H1 (cell line): ENCODE results near the gene PRICKLE1. TPM values are rescaled to one million over a fixed set of nuclear protein-coding genes. Genes with fewer than 3 reads are reported as not detected.

Source experiments
- CTCF ChIA-PET: fragments of 300-600 bp; sonication (Branson Sonifier 250); formaldehyde crosslinking; loops from one replicate; lab custom pipeline; 2021; ENCODE audit not compliant: partially characterized antibody; lab: Charles Lee
- POLR2A ChIA-PET: fragments of 300-600 bp; sonication (Branson Sonifier 250); formaldehyde crosslinking; loops from one replicate; lab custom pipeline; 2021; ENCODE audit warnings: inconsistent platforms; ENCODE audit not compliant: partially characterized antibody; lab: Charles Lee
- DNase-seq, 2 experiments: peaks; one replicate each; pipeline versions ENCODE4 v3.0.0 to v3.0.0-alpha.2; 2010 to 2022; ENCODE audit warnings: low spot score in 2 of 2, low read depth in 1 of 2, mixed read lengths in 1 of 2
- FAIRE-seq: peaks from 2 replicates; lab custom pipeline; 2011; peaks lifted over from hg19 to GRCh38; lab: Jason Lieb, UNC
- H2AFZ ChIP-seq: 2 replicates; pipeline ENCODE4 v1.8.1; 2012; ENCODE audit warnings: low read length, inconsistent platforms
- H2AK5ac ChIP-seq: 2 replicates; pipeline ENCODE4 v1.6.1; 2013; ENCODE audit warnings: low read depth, low read length
- H2BK120ac ChIP-seq: replicated peaks from 2 replicates; pipeline ENCODE3; 2013; ENCODE audit warnings: low read depth, low read length, inconsistent platforms
- H2BK12ac ChIP-seq: 2 replicates; pipeline ENCODE4 v1.6.1; 2013; ENCODE audit warnings: low read depth, low read length
- H2BK15ac ChIP-seq: 2 replicates; pipeline ENCODE4 v1.6.1; 2013; ENCODE audit warnings: low read length
- H2BK20ac ChIP-seq: 2 replicates; pipeline ENCODE4 v1.6.1; 2013; ENCODE audit warnings: low read length
- H2BK5ac ChIP-seq: 2 replicates; pipeline ENCODE4 v1.6.1; 2013; ENCODE audit warnings: low read depth, low read length
- H3K14ac ChIP-seq: 2 replicates; pipeline ENCODE4 v1.6.1; 2013; ENCODE audit warnings: inconsistent platforms; ENCODE audit not compliant: insufficient read length
- H3K18ac ChIP-seq: 2 replicates; pipeline ENCODE4 v1.6.1; 2013; ENCODE audit warnings: low read length; ENCODE audit errors: extremely low read depth
- H3K23ac ChIP-seq: 2 replicates; pipeline ENCODE4 v1.6.1; 2013; ENCODE audit warnings: inconsistent platforms; ENCODE audit not compliant: insufficient read length
- H3K23me2 ChIP-seq: 2 replicates; pipeline ENCODE4 v1.6.1; 2013; ENCODE audit warnings: low read depth, low read length
- H3K27ac ChIP-seq: 2 replicates; pipeline ENCODE4 v1.6.1; 2011; ENCODE audit warnings: low read depth, low read length, inconsistent platforms
- H3K27me3 ChIP-seq, 4 experiments: replicated peaks in 1 of 4; 1 replicate in 1 of 4; 2 replicates in 3 of 4; pipeline versions ENCODE4 v1.6.1 to v1.8.1; 2011 to 2013; ENCODE audit warnings: low read length in 3 of 4, mild to moderate bottlenecking in 3 of 4, inconsistent platforms in 2 of 4, mixed read lengths in 2 of 4, moderate library complexity in 1 of 4; ENCODE audit not compliant: control insufficient read depth in 3 of 4, insufficient read depth in 3 of 4; ENCODE audit errors: extremely low read depth in 1 of 4
- H3K36me3 ChIP-seq, 4 experiments: 2 replicates each; pipeline versions ENCODE4 v1.6.1 to v1.8.1; 2011 to 2013; ENCODE audit warnings: mild to moderate bottlenecking in 4 of 4, low read length in 3 of 4, moderate library complexity in 2 of 4, control low read depth in 1 of 4, inconsistent platforms in 1 of 4; ENCODE audit not compliant: insufficient read depth in 4 of 4, control insufficient read depth in 2 of 4
- H3K4ac ChIP-seq: replicated peaks from 2 replicates; pipeline ENCODE3; 2013; ENCODE audit warnings: low read length, low read depth, mixed read lengths, inconsistent platforms; ENCODE audit not compliant: insufficient read length
- H3K4me1 ChIP-seq, 4 experiments: replicated peaks in 1 of 4; 1 replicate in 1 of 4; 2 replicates in 3 of 4; pipeline versions ENCODE4 v1.6.1 to v1.8.1; 2011 to 2013; ENCODE audit warnings: low read length in 3 of 4, inconsistent platforms in 2 of 4, mixed read lengths in 1 of 4; ENCODE audit not compliant: insufficient read depth in 4 of 4, control insufficient read depth in 3 of 4
- H3K4me2 ChIP-seq, 2 experiments: 2 replicates each; pipeline versions ENCODE4 v1.6.1 to v1.8.1; 2011 to 2013; ENCODE audit warnings: low read depth in 2 of 2, low read length in 2 of 2, control low read depth in 1 of 2, inconsistent platforms in 1 of 2, mild to moderate bottlenecking in 1 of 2; ENCODE audit not compliant: insufficient read depth in 1 of 2
- H3K4me3 ChIP-seq, 4 experiments: fragments of 200-600, 300-600 bp in 1 of 4; sonication (generic), shearing (Covaris generic), sonication (Bioruptor Twin) in 1 of 4; 2 replicates each; pipeline versions ENCODE4 v1.5.1 to v1.8.1; 2011 to 2016; ENCODE audit warnings: low read length in 4 of 4, low read depth in 3 of 4, control low read depth in 2 of 4, inconsistent platforms in 2 of 4, mild to moderate bottlenecking in 2 of 4, mixed read lengths in 1 of 4, moderate library complexity in 1 of 4; ENCODE audit not compliant: insufficient read depth in 2 of 4; ENCODE audit errors: extremely low read depth in 1 of 4
- H3K56ac ChIP-seq: replicated peaks from 2 replicates; pipeline ENCODE3; 2013; ENCODE audit warnings: low read depth, mild to moderate bottlenecking, mixed read lengths, low read length, inconsistent platforms; ENCODE audit not compliant: insufficient read length
- H3K79me1 ChIP-seq: 2 replicates; pipeline ENCODE4 v1.6.1; 2013; ENCODE audit warnings: low read depth, low read length, control low read depth
- H3K79me2 ChIP-seq, 2 experiments: 2 replicates each; pipeline versions ENCODE4 v1.6.1 to v1.8.1; 2012 to 2013; ENCODE audit warnings: low read length in 2 of 2, mild to moderate bottlenecking in 2 of 2, inconsistent platforms in 1 of 2; ENCODE audit not compliant: insufficient read depth in 2 of 2, control insufficient read depth in 1 of 2
- H3K9ac ChIP-seq, 4 experiments: replicated peaks in 1 of 4; 1 replicate in 1 of 4; 2 replicates in 3 of 4; pipeline versions ENCODE4 v1.6.1 to v1.8.1; 2011 to 2013; ENCODE audit warnings: low read depth in 3 of 4, low read length in 3 of 4, control low read depth in 2 of 4, mild to moderate bottlenecking in 2 of 4, moderate library complexity in 2 of 4, inconsistent platforms in 1 of 4; ENCODE audit errors: extremely low read depth in 1 of 4
- H3K9me3 ChIP-seq, 2 experiments: 2 replicates each; pipeline versions ENCODE4 v1.6.1 to v1.8.1; 2012 to 2013; ENCODE audit warnings: mild to moderate bottlenecking in 2 of 2, moderate library complexity in 2 of 2, control low read depth in 1 of 2, inconsistent platforms in 1 of 2, low read depth in 1 of 2, low read length in 1 of 2, mixed read lengths in 1 of 2; ENCODE audit not compliant: insufficient read depth in 2 of 2
- H4K20me1 ChIP-seq, 2 experiments: replicated peaks in 1 of 2; 2 replicates each; pipeline versions ENCODE3 to v1.8.1; 2011 to 2013; ENCODE audit warnings: inconsistent platforms in 2 of 2, low read length in 2 of 2, mild to moderate bottlenecking in 1 of 2; ENCODE audit not compliant: insufficient read depth in 2 of 2, control insufficient read depth in 1 of 2
- H4K5ac ChIP-seq: 2 replicates; pipeline ENCODE4 v1.6.1; 2013; ENCODE audit warnings: low read length, low read depth, mixed read lengths, inconsistent platforms; ENCODE audit not compliant: insufficient read length
- H4K8ac ChIP-seq: 2 replicates; pipeline ENCODE4 v1.8.0; 2013; ENCODE audit warnings: mild to moderate bottlenecking, moderate library complexity, low read length, inconsistent platforms; ENCODE audit not compliant: insufficient read depth; ENCODE audit errors: extremely low read depth
- H4K91ac ChIP-seq: replicated peaks from 2 replicates; pipeline ENCODE3; 2013; ENCODE audit warnings: low read length, mixed read lengths, inconsistent platforms; ENCODE audit not compliant: insufficient read length
- WGBS, 2 experiments: shearing (Covaris generic) in 1 of 2; methylation state at CpG; one replicate each; pipeline versions ENCODE4 v1.1.6 to v1.1.7; 2013 to 2015; ENCODE audit warnings: low lambda C conversion rate in 2 of 2, mixed read lengths in 2 of 2, inconsistent platforms in 1 of 2, low coverage in 1 of 2, missing lambda C conversion rate in 1 of 2; ENCODE audit not compliant: insufficient replicate concordance in 2 of 2, insufficient coverage in 1 of 2, insufficient read length in 1 of 2; ENCODE audit errors: extremely low coverage in 1 of 2, missing lambda C conversion rate in 1 of 2; 5-methylcytosine and 5-hydroxymethylcytosine counted together
- polyA plus RNA-seq, 7 experiments: library from polyadenylated mRNA; depleted of rRNA in 3 of 7; stranded (reverse) in 5 of 7; unstranded in 2 of 7; fragments of >200 nt in 5 of 7; fragments of 200-250 nt in 2 of 7; gene quantifications; 1 replicate in 5 of 7; 2 replicates in 1 of 7; 4 replicates in 1 of 7; pipeline versions ENCODE4 v1.2.1 to v1.2.3, GENCODE V29; 2011 to 2013; ENCODE audit warnings: missing spikeins in 2 of 7, mixed read lengths in 2 of 7
- total RNA-seq: library from RNA; stranded (reverse); fragmentation: NEBNext Ultra II Directional; extraction: Animal tissue kit (Norgen Biotek cat#: 25700); gene quantifications from 2 replicates; pipeline ENCODE4 v1.2.1, GENCODE V29; 2021

The PRICKLE1 gene
- total and polyA plus RNA-seq, 2 of the 8 experiments (the other 6 are each of a cell fraction or from before 2014, with no cell fraction given): 14.0 to 22.4 TPM

- Histone ChIP-seq H3K18ac (no peak overlapping the region), H3K23me2 (peaks cover 2% of the 10 kb centered on the region; the same call in 1 of the 2 replicates), H3K9me3 (peaks cover 0 to 6% of the 10 kb centered on the region in 2 experiments; a peak in 1 of 4 replicates), H3K4me1 (no peaks in the 10 kb centered on the region), H3K36me3 (no peaks in the 10 kb centered on the region), H2BK20ac (no peak overlapping the region), H3K4me2 (no peak overlapping the region), H3K9ac (no peak overlapping the region), H4K5ac (no peak overlapping the region), H4K8ac (no peak overlapping the region), H2BK15ac (no peak overlapping the region), H3K4ac (no peak overlapping the region), H4K91ac (no peak overlapping the region), H2AFZ (no peak overlapping the region), H4K20me1 (no peaks in the 10 kb centered on the region), H3K27me3 (no peaks in the 10 kb centered on the region), H2BK12ac (no peak overlapping the region), H2AK5ac (no peak overlapping the region), H3K4me3 (no peak overlapping the region), H3K27ac (no peak overlapping the region), H3K14ac (no peak overlapping the region), H3K79me1 (no peaks in the 10 kb centered on the region), H3K56ac (no peak overlapping the region), H3K23ac (no peak overlapping the region), H2BK120ac (no peak overlapping the region), H3K79me2 (no peaks in the 10 kb centered on the region), H2BK5ac (no peak overlapping the region)
- no peak for FAIRE-seq
- 83% methylated on average over 4 of the region's 4 CpGs; no CpG with 5 or more reads in 1 of the 2 experiments for WGBS, 2 experiments
- ChIA-PET POLR2A (no interaction called here), CTCF (no interaction called here)
- no peak for DNase-seq
Observed at GRCh38 chr12:42611571-42612230, 22.2 kb upstream of the PRICKLE1 start.
